GM12873 (cell line): ENCODE measurements around the gene BUB1B.

Experiments
- TF ChIP-seq, protein P1 (sequence below): IDR thresholded peaks from 2 replicates; pipeline ENCODE4 v1.5.1; 2012; ENCODE audit warnings: low read depth, mild to moderate bottlenecking, moderate library complexity, low read length, control low read depth; ENCODE audit not compliant: insufficient read depth; ENCODE audit errors: missing control alignments

Gene BUB1B

GRCh38 chr15:40136470-40137302, 24.2 kb upstream of the BUB1B start:
- TF ChIP-seq, protein P1, sequence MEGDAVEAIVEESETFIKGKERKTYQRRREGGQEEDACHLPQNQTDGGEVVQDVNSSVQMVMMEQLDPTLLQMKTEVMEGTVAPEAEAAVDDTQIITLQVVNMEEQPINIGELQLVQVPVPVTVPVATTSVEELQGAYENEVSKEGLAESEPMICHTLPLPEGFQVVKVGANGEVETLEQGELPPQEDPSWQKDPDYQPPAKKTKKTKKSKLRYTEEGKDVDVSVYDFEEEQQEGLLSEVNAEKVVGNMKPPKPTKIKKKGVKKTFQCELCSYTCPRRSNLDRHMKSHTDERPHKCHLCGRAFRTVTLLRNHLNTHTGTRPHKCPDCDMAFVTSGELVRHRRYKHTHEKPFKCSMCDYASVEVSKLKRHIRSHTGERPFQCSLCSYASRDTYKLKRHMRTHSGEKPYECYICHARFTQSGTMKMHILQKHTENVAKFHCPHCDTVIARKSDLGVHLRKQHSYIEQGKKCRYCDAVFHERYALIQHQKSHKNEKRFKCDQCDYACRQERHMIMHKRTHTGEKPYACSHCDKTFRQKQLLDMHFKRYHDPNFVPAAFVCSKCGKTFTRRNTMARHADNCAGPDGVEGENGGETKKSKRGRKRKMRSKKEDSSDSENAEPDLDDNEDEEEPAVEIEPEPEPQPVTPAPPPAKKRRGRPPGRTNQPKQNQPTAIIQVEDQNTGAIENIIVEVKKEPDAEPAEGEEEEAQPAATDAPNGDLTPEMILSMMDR, result no peak

DNA sequence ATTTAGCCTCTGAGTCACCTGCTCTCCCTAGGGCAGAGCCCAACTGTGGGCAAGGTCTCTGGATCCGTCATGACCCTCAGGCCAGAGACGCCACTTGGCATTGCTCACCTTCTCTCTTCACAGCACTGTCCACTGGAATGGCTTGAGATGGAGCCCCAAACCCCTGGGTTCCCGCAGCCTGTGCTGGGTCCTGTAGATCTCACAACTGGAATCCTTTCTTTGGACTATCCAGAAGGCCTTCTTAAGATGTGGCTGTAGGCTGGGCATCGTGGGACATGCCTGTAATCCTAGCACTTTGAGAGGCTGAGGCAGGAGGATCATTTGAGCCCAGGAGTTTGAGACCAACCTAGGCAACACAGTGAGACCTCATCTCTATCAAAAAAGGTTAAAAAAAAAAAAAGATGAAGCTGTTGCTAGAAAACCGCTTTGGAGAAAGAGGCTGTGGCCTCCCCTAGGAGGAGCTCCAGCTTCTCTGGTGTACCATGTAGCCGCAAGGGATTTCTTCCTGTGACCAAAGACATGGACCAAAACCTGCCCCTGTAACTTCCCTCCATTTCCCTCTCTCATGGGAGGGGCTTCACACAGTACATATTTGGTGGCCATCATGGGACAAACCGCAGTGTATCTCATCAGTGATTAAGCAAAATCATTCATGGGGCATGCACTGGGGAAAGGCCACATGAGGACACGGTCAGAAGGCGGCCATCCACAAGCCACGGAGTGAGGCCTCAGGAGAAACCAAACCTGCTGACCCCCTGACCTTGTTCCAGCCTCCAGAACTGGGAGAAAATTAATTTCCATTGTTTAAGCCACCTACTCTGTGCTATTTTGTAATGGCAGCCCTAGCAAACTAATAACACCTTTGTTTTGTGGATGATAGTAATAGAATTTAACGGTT, 23.3 kb upstream of the BUB1B start:
- TF ChIP-seq, protein P1, result no peak

DNA sequence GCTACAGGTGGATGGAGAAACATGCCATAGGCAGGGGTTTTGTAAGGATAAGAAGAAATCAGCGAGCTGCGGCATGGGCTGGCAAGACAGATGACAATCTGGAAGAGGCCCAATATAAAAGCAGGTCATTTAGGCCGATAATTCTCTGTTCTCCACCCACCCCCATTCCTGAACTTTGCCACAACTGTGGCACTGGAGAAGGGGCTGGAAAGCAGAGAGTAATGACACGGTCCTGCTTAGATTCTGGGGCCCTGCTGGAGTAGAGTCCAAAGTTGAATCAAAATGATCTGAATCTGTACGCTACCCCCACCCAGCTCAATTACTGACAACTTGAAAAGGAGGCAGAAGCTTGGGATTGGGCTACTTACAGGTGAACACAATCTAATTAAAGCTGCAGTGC, 18.4 kb upstream of the BUB1B start:
- TF ChIP-seq, protein P1, result no peak

GRCh38 chr15:40146037-40146436, 14.8 kb upstream of the BUB1B start:
- TF ChIP-seq, protein P1, result no peak

DNA sequence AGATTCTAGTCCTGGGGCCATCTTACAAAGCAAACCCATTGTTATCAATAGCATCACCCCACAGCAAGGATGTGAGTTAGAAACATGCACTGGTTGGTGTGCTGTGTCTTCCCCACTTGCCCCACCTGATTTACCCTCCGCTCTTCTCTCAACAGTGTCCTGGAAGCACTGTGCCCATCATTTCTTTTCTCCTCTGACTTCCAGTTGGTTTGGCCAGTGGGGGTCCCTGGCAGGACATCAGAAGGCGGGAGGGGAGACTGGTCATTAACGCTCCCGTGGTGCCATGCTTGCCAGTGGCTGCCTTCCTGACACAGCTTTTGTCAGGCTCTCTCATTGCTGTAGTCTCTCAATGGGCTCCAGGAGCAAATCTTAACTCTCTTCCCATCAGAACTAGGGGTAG, 11.5 kb upstream of the BUB1B start:
- TF ChIP-seq, protein P1, result no peak

- TF ChIP-seq, protein P1, result no peak
Observed at GRCh38 chr15:40150163-40150925, 10.5 kb upstream of the BUB1B start.
